HFF-Myc (cell line): ENCODE data around the gene OPRM1.

Source experiments
- DNase-seq: peaks from one replicate; pipeline ENCODE4 v3.0.0-alpha.2; 2011; ENCODE audit warnings: low read depth; ENCODE audit errors: extremely low read depth
- H3K4me3 ChIP-seq: replicated peaks from 2 replicates; pipeline ENCODE4 v1.5.1; 2011; ENCODE audit warnings: low read depth, mild to moderate bottlenecking, control low read depth, low read length
- CTCF ChIP-seq: IDR thresholded peaks from 2 replicates; pipeline ENCODE4 v1.5.1; 2012; ENCODE audit warnings: mild to moderate bottlenecking, low read depth, low read length, control low read depth; ENCODE audit errors: missing control alignments

Gene OPRM1

GRCh38 chr6:154117485-154117884 lies 78.4 kb downstream of the OPRM1 start:
- no peak for DNase-seq
- no peak for TF ChIP-seq CTCF
- no peak overlapping the region for H3K4me3 ChIP-seq

- no peak for TF ChIP-seq CTCF
- DNase-seq, result no peak
- H3K4me3 ChIP-seq, result no peak overlapping the region
Measured at GRCh38 chr6:154122195-154122925, 83.3 kb downstream of the OPRM1 start.

GRCh38 chr6:154123155-154123956 lies 84.3 kb downstream of the OPRM1 start:
- no peak for DNase-seq
- no peak for TF ChIP-seq CTCF
- no peak overlapping the region for H3K4me3 ChIP-seq

- no peak for DNase-seq
- no peak for TF ChIP-seq CTCF
- H3K4me3 ChIP-seq, result no peak overlapping the region
Measured at GRCh38 chr6:154125421-154125820, 86.4 kb downstream of the OPRM1 start.

- no peak overlapping the region for H3K4me3 ChIP-seq
- no peak for DNase-seq
- no peak for TF ChIP-seq CTCF
Measured at GRCh38 chr6:154127657-154128056, 88.6 kb downstream of the OPRM1 start.

GRCh38 chr6:154134471-154135147 lies 95.6 kb downstream of the OPRM1 start:
- no peak for TF ChIP-seq CTCF
- DNase-seq, result no peak
- no peak overlapping the region for H3K4me3 ChIP-seq
